Left forelimb (tissue), 1 donor: ENCODE data around the gene REELD1.

Source experiments
- DNase-seq: peaks from one replicate; pipeline ENCODE4 v3.0.0-alpha.2; 2018; ENCODE audit warnings: low spot score

REELD1 gene

GRCh38 chr4:146224326-146224966 lies 10.1 kb downstream of the REELD1 start:
- no peak for DNase-seq

- DNase-seq, result no peak
These were observed 15.1 kb downstream of the REELD1 start for GRCh38 chr4:146229406-146229805.

GRCh38 chr4:146232131-146232722 lies 17.9 kb downstream of the REELD1 start:
- DNase-seq, result no peak

GRCh38 chr4:146235654-146236177 lies 21.4 kb downstream of the REELD1 start:
- no peak for DNase-seq

- DNase-seq, result no peak
These were observed 21.9 kb downstream of the REELD1 start for GRCh38 chr4:146236216-146236615.

GRCh38 chr4:146237092-146237491 lies 22.8 kb downstream of the REELD1 start:
- DNase-seq, result no peak

- DNase-seq, result no peak
These were observed 23.8 kb downstream of the REELD1 start for GRCh38 chr4:146238107-146238506.

GRCh38 chr4:146243141-146243882 lies 29.0 kb downstream of the REELD1 start:
- DNase-seq, result no peak

- DNase-seq, result no peak
These were observed 29.5 kb downstream of the REELD1 start for GRCh38 chr4:146243883-146244277.

- DNase-seq, result no peak
These were observed 30.2 kb downstream of the REELD1 start for GRCh38 chr4:146244496-146244895.

GRCh38 chr4:146245246-146245645 lies 30.9 kb downstream of the REELD1 start:
- DNase-seq, result no peak

- no peak for DNase-seq
These were observed 31.5 kb downstream of the REELD1 start for GRCh38 chr4:146245850-146246249.

GRCh38 chr4:146246381-146246780 lies 32.0 kb downstream of the REELD1 start:
- DNase-seq, result no peak

GRCh38 chr4:146247356-146247755 lies 33.0 kb downstream of the REELD1 start:
- DNase-seq, result no peak

- DNase-seq, result no peak
These were observed 38.8 kb downstream of the REELD1 start for GRCh38 chr4:146252969-146253611.

GRCh38 chr4:146255463-146255862 lies 41.1 kb downstream of the REELD1 start:
- no peak for DNase-seq

- no peak for DNase-seq
These were observed 41.5 kb downstream of the REELD1 start for GRCh38 chr4:146255874-146256273.

- DNase-seq, result no peak
These were observed 42.0 kb downstream of the REELD1 start for GRCh38 chr4:146256328-146256727.

GRCh38 chr4:146257511-146257910 lies 43.2 kb downstream of the REELD1 start:
- DNase-seq, result no peak

GRCh38 chr4:146260521-146260920 lies 46.2 kb downstream of the REELD1 start:
- DNase-seq, result no peak

GRCh38 chr4:146261041-146261440 lies 46.7 kb downstream of the REELD1 start:
- no peak for DNase-seq

- no peak for DNase-seq
These were observed 49.5 kb downstream of the REELD1 start for GRCh38 chr4:146263793-146264192.
